T-helper 17 cell (primary cell): ENCODE data around the gene IL31RA. TPM values are rescaled to one million over a fixed set of nuclear protein-coding genes. Genes with fewer than 3 reads are reported as not detected.

Experiments
- ATAC-seq: fragments of 150-1000 bp; cut with Tn5 transposase; 2 replicates; pipeline ENCODE4 v1.10.0; 2021; ENCODE audit warnings: mild to moderate bottlenecking, moderate library complexity
- DNase-seq, 3 donors: peaks; one replicate each; pipeline versions ENCODE4 v3.0.0 to v3.0.0-alpha.2; 2020 to 2021
- H3K9me3 ChIP-seq: one replicate; pipeline ENCODE4 v1.7.0; 2013; ENCODE audit warnings: low read length, mild to moderate bottlenecking; ENCODE audit not compliant: control insufficient read depth, poor library complexity, severe bottlenecking
- H3K27ac Mint-ChIP-seq: one replicate; pipeline ENCODE4 v1.8.0; 2022; ENCODE audit warnings: mild to moderate bottlenecking, moderate library complexity, mixed read lengths
- H3K27me3 Mint-ChIP-seq: one replicate; pipeline ENCODE4 v1.8.0; 2022; ENCODE audit warnings: mixed read lengths
- H3K36me3 Mint-ChIP-seq: one replicate; pipeline ENCODE4 v1.8.0; 2022; ENCODE audit warnings: low read depth, mixed read lengths
- H3K4me1 Mint-ChIP-seq: one replicate; pipeline ENCODE4 v1.8.0; 2022; ENCODE audit warnings: mild to moderate bottlenecking, mixed read lengths
- H3K4me3 Mint-ChIP-seq: one replicate; pipeline ENCODE4 v1.8.0; 2022; ENCODE audit warnings: mild to moderate bottlenecking, moderate library complexity, mixed read lengths
- total RNA-seq, 4 donors: library from RNA in 2 of 4; stranded (reverse) in 2 of 4; gene quantifications; one replicate each; pipeline ENCODE4 v1.2.3 and lab custom pipeline; 2022 to 2026

Gene IL31RA
- total RNA-seq, 2 donors from 2014 or later: not detected

DNA sequence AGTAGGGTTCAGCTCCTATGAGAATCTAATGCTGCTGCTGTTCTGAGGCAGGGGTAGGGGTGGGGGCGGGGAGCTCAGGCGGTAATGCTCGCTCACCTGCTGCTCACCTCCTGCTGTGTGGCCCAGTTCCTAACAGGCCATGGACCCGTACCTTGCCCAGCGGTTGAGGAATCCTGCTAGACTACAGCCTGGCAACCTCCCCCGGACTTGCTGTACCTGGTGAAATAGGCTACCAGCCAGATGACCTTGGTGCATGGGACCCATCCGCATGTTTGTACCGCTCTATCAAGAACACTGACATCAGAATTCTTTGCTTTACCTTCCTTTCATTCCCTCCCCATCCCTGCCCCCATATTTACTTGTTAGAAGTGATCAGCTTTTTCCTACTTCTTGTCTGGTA is 15.3 kb downstream of the IL31RA start:
- ATAC-seq: no peak
- H3K36me3 Mint-ChIP-seq: no peaks in the 10 kb centered on the region

DNA sequence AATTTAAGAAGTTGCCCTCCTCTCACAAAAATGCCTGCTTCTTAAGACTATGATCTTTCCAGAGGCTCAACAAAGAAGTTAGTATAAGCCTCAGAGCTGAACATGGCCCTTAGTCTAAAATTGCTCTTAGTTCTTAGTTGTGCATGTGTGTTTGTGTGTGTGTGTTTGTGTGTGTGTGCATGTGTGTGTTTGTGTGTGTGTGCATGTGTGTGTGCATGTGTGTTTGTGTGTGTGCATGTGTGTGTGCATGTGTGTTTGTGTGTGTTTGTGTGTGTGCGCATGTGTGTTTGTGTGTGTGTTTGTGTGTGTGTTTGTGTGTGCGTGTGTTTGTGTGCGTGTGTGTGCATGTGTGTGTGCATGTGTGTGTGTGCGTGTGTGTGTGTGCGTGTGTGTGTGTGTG is 15.8 kb downstream of the IL31RA start:
- Mint-ChIP-seq H3K36me3 (no peaks in the 10 kb centered on the region), H3K27ac (no peak overlapping the region), H3K4me1 (no peaks in the 10 kb centered on the region), H3K27me3 (no peaks in the 10 kb centered on the region), H3K4me3 (no peak overlapping the region)
- H3K9me3 ChIP-seq: no peaks in the 10 kb centered on the region
- no peak for ATAC-seq
- no peak for DNase-seq

More for the DNA sequence above, 15.3 kb downstream of the IL31RA start:
- DNase-seq: no peak
- Mint-ChIP-seq H3K4me3 (no peak overlapping the region), H3K27ac (no peak overlapping the region), H3K27me3 (no peaks in the 10 kb centered on the region), H3K4me1 (no peaks in the 10 kb centered on the region)
- no peaks in the 10 kb centered on the region for H3K9me3 ChIP-seq

GRCh38 chr5:55868846-55869245 is 17.7 kb downstream of the IL31RA start:
- no peaks in the 10 kb centered on the region for H3K9me3 ChIP-seq
- ATAC-seq (no peak), DNase-seq (no peak)
- no peaks in the 10 kb centered on the region for H3K4me1 Mint-ChIP-seq
- no peak overlapping the region for H3K4me3 Mint-ChIP-seq
- no peaks in the 10 kb centered on the region for H3K27me3 Mint-ChIP-seq
- H3K36me3 Mint-ChIP-seq: no peaks in the 10 kb centered on the region
- H3K27ac Mint-ChIP-seq: no peak overlapping the region

DNA sequence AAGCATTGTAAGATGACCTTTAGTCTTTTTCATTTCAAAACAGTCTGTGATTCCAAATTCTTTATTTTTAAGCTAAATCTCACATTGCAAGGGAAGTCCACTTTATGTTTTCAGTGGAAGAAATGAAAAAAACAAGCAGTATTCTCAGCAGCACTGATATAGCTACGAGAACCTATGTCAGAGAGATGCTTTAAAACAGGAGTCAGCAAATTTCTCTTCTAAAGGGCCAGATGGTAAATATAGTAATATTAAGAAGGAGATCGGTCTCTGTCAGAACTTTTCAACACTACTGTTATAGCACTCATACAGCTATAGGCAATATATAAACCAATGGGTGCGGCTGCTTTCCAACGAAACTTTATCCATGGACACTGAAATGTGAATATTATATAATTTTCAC is 18.7 kb downstream of the IL31RA start:
- H3K4me1 Mint-ChIP-seq: no peaks in the 10 kb centered on the region
- DNase-seq: no peak
- H3K9me3 ChIP-seq: no peaks in the 10 kb centered on the region
- H3K27me3 Mint-ChIP-seq: no peaks in the 10 kb centered on the region
- H3K36me3 Mint-ChIP-seq: no peaks in the 10 kb centered on the region
- no peak for ATAC-seq
- no peak overlapping the region for H3K27ac Mint-ChIP-seq
- H3K4me3 Mint-ChIP-seq: no peak overlapping the region

DNA sequence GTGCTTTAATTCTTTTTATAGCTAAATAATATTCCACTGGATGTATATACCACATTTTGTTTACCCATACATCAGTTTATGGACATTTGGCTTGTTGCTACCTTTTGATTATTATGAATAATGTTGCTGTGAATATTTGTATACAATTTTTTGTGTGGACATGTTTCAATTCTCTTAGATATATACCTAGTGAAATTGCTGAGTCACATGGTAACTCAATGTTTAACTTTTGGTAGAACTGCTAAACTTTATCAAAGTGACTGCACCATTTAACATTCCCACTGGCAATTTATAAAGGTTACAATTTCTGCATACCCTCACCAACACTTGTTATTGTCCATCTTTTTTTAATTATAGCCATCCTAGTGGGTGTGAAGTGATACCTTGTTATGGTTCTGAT is 22.1 kb downstream of the IL31RA start:
- no peaks in the 10 kb centered on the region for H3K9me3 ChIP-seq
- Mint-ChIP-seq H3K4me1 (no peaks in the 10 kb centered on the region), H3K27ac (no peak overlapping the region), H3K4me3 (no peak overlapping the region), H3K27me3 (no peaks in the 10 kb centered on the region), H3K36me3 (no peaks in the 10 kb centered on the region)
- ATAC-seq: no peak
- no peak for DNase-seq

DNA sequence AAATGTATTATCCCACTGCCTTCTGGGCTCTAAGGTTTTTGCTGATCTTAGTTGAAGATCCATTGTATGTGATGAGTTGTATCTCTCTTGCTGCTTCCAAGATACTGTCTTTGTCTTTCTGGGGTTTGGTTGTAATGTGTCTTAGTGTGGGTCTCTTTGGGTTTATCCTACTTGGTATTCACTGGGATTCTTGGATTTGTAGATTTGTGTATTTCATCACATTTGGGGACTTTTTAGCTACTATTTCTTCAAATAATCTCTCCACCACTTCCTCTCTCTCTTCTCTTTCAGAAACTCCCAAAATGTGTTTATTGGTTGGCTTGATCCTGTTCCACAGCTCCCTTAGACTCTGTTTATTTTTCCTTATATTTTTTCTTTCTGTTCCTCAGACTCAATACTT is 26.5 kb downstream of the IL31RA start:
- no peak overlapping the region for H3K27ac Mint-ChIP-seq
- H3K36me3 Mint-ChIP-seq: no peaks in the 10 kb centered on the region
- no peak for DNase-seq
- ATAC-seq: no peak
- H3K27me3 Mint-ChIP-seq: no peaks in the 10 kb centered on the region
- H3K4me1 Mint-ChIP-seq: no peaks in the 10 kb centered on the region
- H3K9me3 ChIP-seq: no peaks in the 10 kb centered on the region
- H3K4me3 Mint-ChIP-seq: no peak overlapping the region

GRCh38 chr5:55880453-55880852 is 29.3 kb downstream of the IL31RA start:
- H3K9me3 ChIP-seq: no peaks in the 10 kb centered on the region
- Mint-ChIP-seq H3K36me3 (no peaks in the 10 kb centered on the region), H3K27ac (no peak overlapping the region), H3K4me1 (no peaks in the 10 kb centered on the region), H3K4me3 (no peak overlapping the region), H3K27me3 (peaks cover 4% of the 10 kb centered on the region)
- ATAC-seq: no peak
- no peak for DNase-seq

- no peaks in the 10 kb centered on the region for H3K9me3 ChIP-seq
- Mint-ChIP-seq H3K4me3 (no peak overlapping the region), H3K27me3 (peaks cover 9% of the 10 kb centered on the region), H3K36me3 (no peaks in the 10 kb centered on the region), H3K4me1 (peaks cover 3% of the 10 kb centered on the region), H3K27ac (no peak overlapping the region)
- DNase-seq (no peak), ATAC-seq (no peak)
Observed at GRCh38 chr5:55885359-55885758, 34.2 kb downstream of the IL31RA start.

DNA sequence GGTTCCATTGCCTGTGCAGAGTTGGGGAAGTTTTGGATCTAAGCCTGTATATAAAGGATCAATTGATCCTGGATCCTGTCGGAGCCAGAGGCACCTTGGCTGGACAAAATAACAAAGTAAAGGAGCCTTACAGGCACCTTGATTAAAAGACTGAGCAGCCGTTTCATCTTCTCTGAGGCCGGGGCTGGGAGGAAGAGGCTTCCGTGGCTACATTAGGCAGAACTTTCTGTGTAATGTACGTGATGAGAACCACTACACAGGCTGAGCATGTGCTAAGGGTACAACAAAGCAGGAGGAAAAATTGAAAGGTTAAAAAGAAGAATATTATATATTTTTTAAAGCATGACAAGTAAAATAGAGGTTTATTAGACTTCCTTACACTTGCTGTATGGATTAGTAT is 37.0 kb downstream of the IL31RA start:
- Mint-ChIP-seq H3K27me3 (peaks cover 9% of the 10 kb centered on the region), H3K4me1 (peaks cover 3% of the 10 kb centered on the region), H3K4me3 (no peak overlapping the region), H3K27ac (no peak overlapping the region), H3K36me3 (no peaks in the 10 kb centered on the region)
- ATAC-seq: no peak
- no peak for DNase-seq
- H3K9me3 ChIP-seq: no peaks in the 10 kb centered on the region

GRCh38 chr5:55892479-55892878 is 41.3 kb downstream of the IL31RA start:
- peaks cover 1% of the 10 kb centered on the region for H3K36me3 Mint-ChIP-seq
- H3K4me3 Mint-ChIP-seq: no peak overlapping the region
- H3K27me3 Mint-ChIP-seq: no peaks in the 10 kb centered on the region
- DNase-seq (no peak), ATAC-seq (no peak)
- no peak overlapping the region for H3K27ac Mint-ChIP-seq
- peaks cover 6% of the 10 kb centered on the region for H3K4me1 Mint-ChIP-seq
- no peaks in the 10 kb centered on the region for H3K9me3 ChIP-seq

DNA sequence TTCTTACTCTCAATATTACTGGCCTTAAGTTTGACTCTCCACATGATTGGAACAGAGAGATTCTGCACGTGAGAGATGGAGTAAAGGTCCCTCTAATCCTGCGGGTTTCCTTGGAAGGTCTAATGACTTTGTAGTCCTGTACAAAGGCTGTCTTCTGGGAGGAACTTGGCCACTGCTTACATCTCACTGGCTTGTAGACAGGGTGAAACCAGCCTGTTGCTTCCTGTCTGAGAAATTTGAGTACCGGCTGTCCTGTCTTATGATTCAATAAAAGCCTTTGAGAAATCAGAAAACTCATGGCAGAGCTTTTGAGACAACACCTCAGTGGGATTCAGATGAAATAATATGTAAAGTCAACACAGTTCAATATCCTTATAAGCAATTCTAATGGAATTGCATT is 43.0 kb downstream of the IL31RA start:
- Mint-ChIP-seq H3K36me3 (peaks cover 3% of the 10 kb centered on the region), H3K27ac (no peak overlapping the region), H3K4me3 (no peak overlapping the region), H3K27me3 (peaks cover under 1% of the 10 kb centered on the region), H3K4me1 (peaks cover 10% of the 10 kb centered on the region)
- no peaks in the 10 kb centered on the region for H3K9me3 ChIP-seq
- DNase-seq: no peak
- no peak for ATAC-seq

DNA sequence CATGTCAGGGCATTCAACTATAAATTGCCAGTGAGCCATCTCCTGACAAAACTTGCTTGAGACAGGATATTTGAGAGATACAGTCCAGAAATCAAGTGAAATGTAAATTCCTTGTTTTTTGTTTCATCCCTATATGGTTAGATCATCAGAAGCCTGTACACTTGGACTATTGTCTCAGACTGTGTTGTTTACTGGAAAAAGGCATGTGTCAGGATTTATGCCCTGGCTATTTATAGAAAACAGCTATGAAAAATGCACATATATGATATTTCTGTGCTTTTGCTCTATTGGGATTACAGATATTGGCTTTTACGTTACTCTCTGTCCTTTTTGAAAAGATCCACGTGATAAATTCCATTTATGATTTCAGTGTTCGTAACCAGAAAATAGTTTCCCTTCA is 44.2 kb downstream of the IL31RA start:
- Mint-ChIP-seq H3K27ac (no peak overlapping the region), H3K4me3 (no peak overlapping the region)
- H3K9me3 ChIP-seq: no peaks in the 10 kb centered on the region

GRCh38 chr5:55896238-55896637 is 45.1 kb downstream of the IL31RA start:
- no peaks in the 10 kb centered on the region for H3K9me3 ChIP-seq
- no peak for ATAC-seq
- Mint-ChIP-seq H3K27ac (no peak overlapping the region), H3K36me3 (peaks cover 3% of the 10 kb centered on the region), H3K4me1 (peaks cover 12% of the 10 kb centered on the region), H3K27me3 (peaks cover 10% of the 10 kb centered on the region), H3K4me3 (no peak overlapping the region)
- DNase-seq: no peak

More for the DNA sequence above, 44.2 kb downstream of the IL31RA start:
- no peak for ATAC-seq
- Mint-ChIP-seq H3K36me3 (peaks cover 3% of the 10 kb centered on the region), H3K4me1 (peaks cover 10% of the 10 kb centered on the region), H3K27me3 (peaks cover 5% of the 10 kb centered on the region)
- DNase-seq: no peak

DNA sequence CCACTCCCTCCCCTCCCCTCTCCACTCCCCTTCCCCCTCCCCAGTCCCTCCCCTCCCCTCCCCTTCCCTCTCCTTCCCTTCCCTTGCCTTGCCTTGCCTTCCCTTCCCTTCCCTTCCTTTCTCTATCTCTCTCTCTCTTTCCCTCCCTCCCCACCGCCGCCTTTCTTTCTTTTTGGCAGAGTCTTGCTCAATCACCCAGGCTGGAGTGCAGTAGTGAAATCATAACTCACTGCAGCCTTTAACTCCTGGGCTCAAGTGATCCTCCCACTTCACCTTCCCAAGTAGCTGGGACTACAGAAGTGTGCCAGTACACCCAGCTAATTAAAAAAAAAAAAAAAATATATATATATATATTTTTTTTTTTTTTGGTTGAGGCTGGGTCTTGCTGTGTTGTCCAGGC is 45.5 kb downstream of the IL31RA start:
- no peak overlapping the region for H3K4me3 Mint-ChIP-seq
- DNase-seq (no peak), ATAC-seq (no peak)
- H3K4me1 Mint-ChIP-seq: peaks cover 12% of the 10 kb centered on the region
- peaks cover 10% of the 10 kb centered on the region for H3K27me3 Mint-ChIP-seq
- peaks cover 3% of the 10 kb centered on the region for H3K36me3 Mint-ChIP-seq
- no peak overlapping the region for H3K27ac Mint-ChIP-seq
- no peaks in the 10 kb centered on the region for H3K9me3 ChIP-seq
